ENCODE data around the gene HSPB2.
A peak's percentile ranks its signal among the peaks of the same experiment; 100 is the strongest.

HSPB2 gene, protein sequence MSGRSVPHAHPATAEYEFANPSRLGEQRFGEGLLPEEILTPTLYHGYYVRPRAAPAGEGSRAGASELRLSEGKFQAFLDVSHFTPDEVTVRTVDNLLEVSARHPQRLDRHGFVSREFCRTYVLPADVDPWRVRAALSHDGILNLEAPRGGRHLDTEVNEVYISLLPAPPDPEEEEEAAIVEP

GRCh38 chr11:111912535-111912934 is at the start of gene HSPB2:
HSPB2 (plus strand) TSS chr11:111912734; CDS start chr11:111912830, 96 bp downstream.
- Histone ChIP-seq H3K79me2 (ENCODE audit: insufficient read depth, low read length) (no peaks in the 10 kb centered on the region), H3K9me3 (ENCODE audit: insufficient read depth, low read depth, low read length) (no peaks in the 10 kb centered on the region), H3K36me3 (ENCODE audit: insufficient read depth, low read length) (no peaks in the 10 kb centered on the region), H2AFZ (ENCODE audit: low read length) (no peak within 1 kb of the TSS), H3K4me1 (ENCODE audit: insufficient read depth, low read length, poor library complexity, severe bottlenecking) (no peaks in the 10 kb centered on the region), H3K9me2 (replicated peaks; ENCODE audit: low read depth, low read length) (no peaks in the 10 kb centered on the region), H3K4me3 (ENCODE audit: low read length, poor library complexity, severe bottlenecking) (no peak within 1 kb of the TSS), H4K20me1 (ENCODE audit: insufficient read depth, low read length, poor library complexity, severe bottlenecking) (no peaks in the 10 kb centered on the region), H3K4me2 (ENCODE audit: low read depth, low read length, poor library complexity, severe bottlenecking) (no peak within 1 kb of the TSS), H3F3A (ENCODE audit: low read depth) (no peaks in the 10 kb centered on the region), H3K9ac (ENCODE audit: low read depth, low read length, poor library complexity, severe bottlenecking) (no peak within 1 kb of the TSS), H3K27me3 (ENCODE audit: insufficient read depth, low read length, poor library complexity, severe bottlenecking) (no peaks in the 10 kb centered on the region)
- TF ChIP-seq CTCF (conservative IDR thresholded peaks at IDR 0.05; ENCODE audit: low read length) (no peak), EZH2phosphoT487 (IDR thresholded peaks at IDR 0.05; ENCODE audit: borderline replicate concordance) (no peak)

- peak overlapping the region; percentile 93 for H3K4me3 ChIP-seq (ENCODE audit: low read length, poor library complexity, severe bottlenecking)
- peaks cover 3% of the 10 kb centered on the region; the same call in 1 of the 2 replicates for H3F3A ChIP-seq (ENCODE audit: low read depth)
- peak overlapping the region; percentile 80 for H3K9ac ChIP-seq (ENCODE audit: low read depth, low read length, poor library complexity, severe bottlenecking)
- H3K4me1 ChIP-seq (ENCODE audit: insufficient read depth, low read length, poor library complexity, severe bottlenecking): peaks cover 29% of the 10 kb centered on the region
- H3K79me2 ChIP-seq (ENCODE audit: insufficient read depth, low read length): peaks cover 24% of the 10 kb centered on the region; the same call in 1 of the 2 replicates
- peak overlapping the region; percentile 94 for H3K4me2 ChIP-seq (ENCODE audit: low read depth, low read length, poor library complexity, severe bottlenecking)
- H3K9me3 ChIP-seq (ENCODE audit: insufficient read depth, low read depth, low read length): no peaks in the 10 kb centered on the region
- no peak overlapping the region for H2AFZ ChIP-seq (ENCODE audit: low read length)
- TF ChIP-seq CTCF (conservative IDR thresholded peaks at IDR 0.05; ENCODE audit: low read length): no peak
- no peak for TF ChIP-seq EZH2phosphoT487 (IDR thresholded peaks at IDR 0.05; ENCODE audit: borderline replicate concordance)
- H3K27me3 ChIP-seq (ENCODE audit: insufficient read depth, low read length, poor library complexity, severe bottlenecking): no peaks in the 10 kb centered on the region
- H3K36me3 ChIP-seq (ENCODE audit: insufficient read depth, low read length): peaks cover 10% of the 10 kb centered on the region; the same call in 1 of the 2 replicates
- H4K20me1 ChIP-seq (ENCODE audit: insufficient read depth, low read length, poor library complexity, severe bottlenecking): peaks cover 5% of the 10 kb centered on the region
- H3K9me2 ChIP-seq (replicated peaks; ENCODE audit: low read depth, low read length): no peaks in the 10 kb centered on the region
These were observed 42.4 kb upstream of the HSPB2 start for GRCh38 chr11:111870113-111870512.

DNA sequence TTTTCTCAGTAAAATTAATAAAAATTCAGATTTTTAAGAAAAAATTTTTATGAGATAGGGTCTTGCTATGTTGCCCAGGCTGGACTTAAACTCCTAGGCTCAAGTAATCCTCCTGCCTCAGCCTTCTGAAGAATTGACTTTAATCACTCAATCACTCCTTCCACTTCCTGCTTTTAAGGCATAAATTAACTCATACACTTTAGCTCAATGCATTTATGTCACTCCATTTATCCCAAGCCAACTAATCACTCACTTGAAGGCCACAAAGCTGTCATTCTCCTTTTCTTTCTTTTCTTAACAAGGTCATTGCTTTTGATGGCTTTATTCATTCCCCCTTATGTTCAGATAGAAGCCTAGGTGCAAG is 42.0 kb upstream of the HSPB2 start:
- H3K9me2 ChIP-seq (replicated peaks; ENCODE audit: low read depth, low read length): no peaks in the 10 kb centered on the region
- H3K79me2 ChIP-seq (ENCODE audit: insufficient read depth, low read length): peaks cover 24% of the 10 kb centered on the region; the same call in 1 of the 2 replicates
- H3K4me2 ChIP-seq (ENCODE audit: low read depth, low read length, poor library complexity, severe bottlenecking): peak overlapping the region; percentile 94
- no peaks in the 10 kb centered on the region for H3K9me3 ChIP-seq (ENCODE audit: insufficient read depth, low read depth, low read length)
- H3K4me3 ChIP-seq (ENCODE audit: low read length, poor library complexity, severe bottlenecking): peak overlapping the region; percentile 93
- H3K4me1 ChIP-seq (ENCODE audit: insufficient read depth, low read length, poor library complexity, severe bottlenecking): peaks cover 26% of the 10 kb centered on the region
- H3K36me3 ChIP-seq (ENCODE audit: insufficient read depth, low read length): peaks cover 6% of the 10 kb centered on the region; the same call in 1 of the 2 replicates
- peak overlapping the region; percentile 80 for H3K9ac ChIP-seq (ENCODE audit: low read depth, low read length, poor library complexity, severe bottlenecking)
- no peaks in the 10 kb centered on the region for H3K27me3 ChIP-seq (ENCODE audit: insufficient read depth, low read length, poor library complexity, severe bottlenecking)
- peaks cover 3% of the 10 kb centered on the region; the same call in 1 of the 2 replicates for H3F3A ChIP-seq (ENCODE audit: low read depth)
- H4K20me1 ChIP-seq (ENCODE audit: insufficient read depth, low read length, poor library complexity, severe bottlenecking): peaks cover 5% of the 10 kb centered on the region
- TF ChIP-seq EZH2phosphoT487 (IDR thresholded peaks at IDR 0.05; ENCODE audit: borderline replicate concordance) (no peak), CTCF (conservative IDR thresholded peaks at IDR 0.05; ENCODE audit: low read length) (no peak)
- peak overlapping the region; percentile 99 for H2AFZ ChIP-seq (ENCODE audit: low read length)

Data from Loucy (cell line).